Activated naive CD4-positive, alpha-beta T cell (primary cell): ENCODE results near the gene ZNF219.

Experiments used
- DNase-seq, 4 experiments: peaks; one replicate each; lab custom pipeline; 2025; lab: John Stamatoyannopoulos, UW

The ZNF219 gene

DNA sequence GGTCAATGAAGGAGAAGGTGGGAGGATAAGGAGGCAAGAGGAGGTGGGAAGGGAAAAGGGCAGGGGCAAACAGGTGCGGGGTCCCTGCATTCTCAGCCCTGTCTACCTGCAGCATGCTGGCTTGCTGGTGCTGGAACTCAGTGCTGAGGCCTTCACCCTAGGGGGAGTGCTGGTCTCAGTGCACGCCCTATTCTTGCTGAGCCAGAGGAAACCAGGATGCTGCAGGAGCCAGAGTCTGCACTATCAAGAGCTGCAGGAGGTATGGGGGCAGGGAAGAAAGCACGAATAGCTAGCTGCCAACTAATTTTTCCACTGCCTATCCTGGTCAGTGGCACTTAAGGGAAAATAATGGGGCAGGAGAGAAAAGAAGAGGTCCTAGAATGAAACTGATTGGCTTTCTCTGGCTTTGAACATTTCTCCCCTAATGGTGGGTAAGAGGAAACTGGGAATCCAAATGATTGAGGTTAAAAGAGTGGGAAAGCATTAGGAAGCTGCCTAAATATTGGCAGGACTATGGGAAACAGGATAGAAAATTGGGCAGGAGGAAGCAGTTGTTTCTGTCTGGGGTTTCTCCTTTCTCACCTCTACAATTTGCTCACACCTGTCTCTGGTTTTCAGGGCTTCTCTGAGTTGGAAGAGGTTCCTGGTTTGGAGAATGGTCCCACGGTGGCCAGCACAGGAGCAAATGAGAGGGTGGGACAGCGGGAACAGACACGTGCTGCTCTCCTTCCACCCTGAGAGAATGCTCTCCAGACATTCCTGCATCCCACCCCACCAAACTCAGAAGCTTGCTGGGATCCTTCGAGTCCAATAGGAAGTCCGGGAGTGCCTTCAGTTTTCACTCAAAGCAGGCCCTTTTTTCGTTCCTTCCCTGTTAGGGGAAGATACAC lies 4.3 kb upstream of the ZNF219 start:
- no peak for DNase-seq

DNA sequence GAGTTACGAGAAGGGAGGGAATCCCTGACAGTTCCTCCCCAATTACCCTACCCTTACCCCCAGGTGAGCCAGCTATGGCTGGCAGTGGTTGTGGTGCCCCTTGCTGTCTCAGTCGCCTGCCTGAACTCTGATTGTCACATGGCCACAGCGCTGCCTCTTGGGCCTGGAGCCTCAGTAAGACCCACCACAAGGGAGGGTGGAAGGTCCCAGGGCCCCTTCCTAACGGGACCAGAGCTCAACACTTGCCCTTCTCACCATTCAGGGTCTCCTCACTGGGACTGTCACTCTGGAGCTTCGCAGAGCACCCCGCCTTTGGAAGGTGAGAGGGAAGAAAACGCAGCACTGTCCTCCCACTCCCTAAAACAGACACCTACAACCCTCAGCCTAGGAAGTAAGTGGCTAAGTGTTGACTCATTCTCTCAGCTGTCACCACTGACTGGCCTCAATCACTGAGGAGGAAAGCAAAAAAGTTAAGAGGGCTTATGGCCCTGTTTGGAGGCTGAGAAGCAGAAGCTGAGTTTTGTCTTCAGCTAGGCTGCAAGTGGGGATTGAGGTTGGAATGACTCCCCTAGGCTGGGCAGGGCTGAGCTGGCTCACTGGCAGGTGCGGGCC lies 3.5 kb upstream of the ZNF219 start:
- DNase-seq = no peak

DNA sequence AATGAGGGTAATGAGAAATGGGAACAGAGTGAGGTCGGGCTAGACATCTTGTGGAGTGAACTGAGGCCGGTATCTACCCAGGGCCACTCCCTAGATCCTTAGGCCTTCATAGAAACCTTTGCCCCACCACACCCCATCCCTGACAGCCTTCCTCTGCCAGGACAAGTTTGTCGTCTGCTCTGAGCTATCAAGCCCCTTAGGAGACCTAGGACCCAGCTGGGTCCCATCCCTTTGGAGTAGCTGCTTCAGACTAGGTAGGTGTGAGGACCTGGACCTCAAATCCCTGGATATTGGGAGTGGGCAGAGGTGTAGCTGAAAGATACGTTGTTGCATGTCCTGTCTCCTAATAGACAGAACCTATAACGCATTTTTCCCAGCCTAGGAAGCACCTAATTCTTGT lies 2.5 kb upstream of the ZNF219 start, which contains the start of gene TMEM253:
TMEM253 (plus strand) TSS at position 136 of the 400 bp plus-strand sequence. CDS start 278 bp downstream, outside the sequence.
- DNase-seq = no peak

DNA sequence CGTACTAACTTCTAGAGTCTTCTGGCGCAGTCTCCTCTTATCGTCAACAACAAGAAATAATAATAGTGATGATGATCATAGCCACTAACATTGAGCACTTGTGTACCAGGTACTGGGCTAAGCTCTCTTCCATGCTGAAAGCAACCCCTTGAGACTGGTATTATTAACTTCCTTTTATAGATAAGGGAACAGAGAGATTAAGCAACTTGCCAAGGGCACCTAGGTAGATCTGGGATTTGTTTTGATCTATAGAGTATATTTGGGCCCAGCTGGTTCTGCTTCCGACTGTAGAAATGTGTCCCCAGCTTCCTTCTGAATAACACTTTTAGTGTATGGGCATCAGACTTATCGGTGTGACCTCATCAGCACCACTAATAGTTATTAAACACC lies 1.1 kb upstream of the ZNF219 start:
- DNase-seq = no peak

DNA sequence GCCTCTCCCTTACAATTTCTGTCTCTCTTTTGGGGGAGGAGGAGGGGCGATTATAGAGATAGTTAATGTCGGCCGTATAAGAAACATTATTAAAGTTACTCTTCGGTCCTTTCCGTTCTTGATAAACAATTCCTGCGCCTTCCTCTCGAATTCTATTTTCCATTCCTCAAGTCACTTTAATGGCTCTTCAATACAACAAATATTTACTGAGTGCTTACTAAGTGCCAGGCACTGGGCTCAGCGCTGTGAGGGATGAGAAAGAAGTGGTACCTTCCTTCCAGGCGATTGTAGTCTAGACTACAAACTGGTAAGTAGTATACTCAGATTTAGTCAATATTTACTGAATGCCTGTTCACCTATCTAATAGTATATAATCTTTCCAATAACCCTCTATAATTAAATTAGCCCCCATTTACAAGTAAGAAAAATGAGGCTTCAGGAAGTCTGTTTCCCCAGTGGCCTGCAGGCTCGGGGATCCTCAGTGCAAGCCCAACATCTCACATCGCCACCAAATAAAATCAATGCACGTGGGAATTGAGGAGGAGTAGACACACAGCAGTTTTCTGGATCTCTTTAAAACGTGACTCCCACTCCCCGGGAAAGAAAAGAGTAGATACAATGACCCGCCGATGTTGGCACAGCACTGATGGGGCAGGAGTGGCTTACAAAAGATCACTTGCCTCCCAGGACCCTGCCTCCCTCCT lies 589 bp upstream of the ZNF219 start:
- no peak for DNase-seq

DNA sequence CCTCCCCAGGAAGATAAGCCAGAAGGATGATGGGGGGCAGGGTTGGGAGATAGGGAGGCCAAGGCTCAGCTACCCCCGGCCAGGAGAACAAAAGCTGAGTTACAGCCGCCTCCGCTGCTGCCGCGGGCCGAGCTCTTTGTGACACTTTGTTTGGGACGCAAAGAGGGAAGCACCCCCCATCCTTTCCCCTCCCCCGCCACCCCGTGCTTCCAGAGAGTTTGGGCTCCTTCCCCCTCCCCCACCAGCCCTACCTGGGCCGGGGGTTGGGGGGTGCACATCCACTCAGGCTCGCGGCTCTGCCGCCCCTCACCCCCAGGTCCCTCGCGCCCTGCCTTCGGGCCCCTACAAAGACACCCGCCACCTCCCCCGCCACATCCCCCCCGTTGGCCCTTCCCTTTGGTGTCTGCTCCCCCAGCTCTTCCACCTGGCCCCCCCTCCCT lies 799 bp downstream of the ZNF219 start:
- DNase-seq = no peak

DNA sequence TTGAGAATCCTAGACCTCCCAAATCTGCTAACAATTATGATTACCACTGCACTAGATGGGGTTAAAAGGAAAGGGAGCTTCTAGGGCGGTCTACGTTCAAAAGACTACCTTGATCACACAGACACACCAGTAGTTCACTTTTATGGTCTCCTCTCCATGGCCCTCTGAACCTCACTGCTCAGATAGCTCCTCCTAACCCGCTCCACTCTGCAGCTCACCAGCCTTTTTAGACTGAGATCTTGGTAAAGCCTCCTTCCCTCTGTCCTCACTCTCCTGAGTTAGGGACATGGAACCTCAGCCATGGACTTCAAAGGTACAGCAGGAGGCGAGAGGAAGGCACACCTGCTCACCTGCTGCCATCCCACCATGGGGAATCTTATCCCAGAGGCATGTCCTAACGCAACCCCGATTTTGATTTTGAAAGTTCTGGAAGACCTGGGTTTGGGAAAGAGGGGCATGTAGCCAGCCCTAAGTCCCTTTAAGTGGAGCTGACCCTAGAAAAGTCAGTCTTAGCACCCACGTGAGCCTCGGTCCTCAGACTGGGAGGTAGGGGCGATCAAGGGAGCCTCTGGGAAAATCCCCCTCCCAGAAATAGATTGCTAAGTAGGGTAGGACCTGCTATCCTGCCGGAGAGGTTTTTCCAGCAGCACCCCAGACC lies 1.3 kb downstream of the ZNF219 start:
- no peak for DNase-seq

DNA sequence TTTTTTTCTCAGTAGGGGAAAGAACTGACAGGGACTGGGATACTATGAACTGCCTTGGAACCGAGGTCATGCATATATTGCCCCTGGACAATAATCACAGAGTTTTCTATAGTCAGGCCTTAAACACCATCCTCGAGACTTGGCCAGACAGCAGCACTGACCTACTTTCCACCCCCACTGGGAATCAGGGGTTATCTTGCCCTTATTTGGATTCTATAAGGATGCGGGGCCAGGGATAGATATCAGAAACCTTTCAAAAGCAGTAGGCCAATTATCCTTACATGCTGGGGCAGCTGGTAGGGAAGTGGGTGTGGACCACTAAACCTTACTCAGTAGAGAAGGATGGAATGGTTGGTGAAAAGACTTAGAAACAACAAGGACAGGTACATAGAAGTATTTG lies 2.0 kb downstream of the ZNF219 start:
- no peak for DNase-seq

DNA sequence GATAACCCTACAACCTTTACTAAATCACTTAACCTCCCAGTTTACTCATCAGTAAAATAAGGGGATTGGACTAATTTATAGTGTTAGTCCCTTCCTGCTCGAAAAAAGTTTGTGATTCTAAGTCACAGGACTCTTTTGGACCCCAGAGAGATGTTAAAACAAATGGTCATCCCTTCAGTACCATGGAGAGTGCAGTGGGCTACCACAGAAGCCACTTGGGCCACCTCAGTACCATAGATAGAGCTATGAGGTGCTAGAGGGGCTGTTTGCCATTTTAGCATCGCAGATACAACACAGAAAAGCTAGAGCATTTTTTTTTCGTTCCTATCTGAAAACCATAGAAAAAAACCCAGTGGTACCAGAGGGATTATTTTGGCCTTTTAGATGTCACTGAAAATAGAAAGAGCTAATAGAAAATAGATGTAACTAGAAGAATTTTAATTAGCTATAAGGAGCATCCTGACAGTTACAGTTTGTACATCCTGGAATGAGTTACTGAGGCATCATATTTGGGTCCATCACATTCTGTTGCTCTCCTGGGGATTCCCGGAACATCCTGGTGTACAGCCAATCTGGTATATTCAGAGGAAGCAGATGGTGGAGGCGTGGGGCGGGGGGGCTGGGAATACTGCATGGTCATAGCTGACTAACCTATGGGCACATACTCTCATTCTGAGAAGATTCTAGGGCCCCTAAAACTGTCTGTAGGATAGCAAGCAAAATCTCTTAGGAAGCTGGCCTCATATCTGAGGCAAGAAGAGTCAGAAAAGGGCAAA lies 2.8 kb downstream of the ZNF219 start:
- no peak for DNase-seq

DNA sequence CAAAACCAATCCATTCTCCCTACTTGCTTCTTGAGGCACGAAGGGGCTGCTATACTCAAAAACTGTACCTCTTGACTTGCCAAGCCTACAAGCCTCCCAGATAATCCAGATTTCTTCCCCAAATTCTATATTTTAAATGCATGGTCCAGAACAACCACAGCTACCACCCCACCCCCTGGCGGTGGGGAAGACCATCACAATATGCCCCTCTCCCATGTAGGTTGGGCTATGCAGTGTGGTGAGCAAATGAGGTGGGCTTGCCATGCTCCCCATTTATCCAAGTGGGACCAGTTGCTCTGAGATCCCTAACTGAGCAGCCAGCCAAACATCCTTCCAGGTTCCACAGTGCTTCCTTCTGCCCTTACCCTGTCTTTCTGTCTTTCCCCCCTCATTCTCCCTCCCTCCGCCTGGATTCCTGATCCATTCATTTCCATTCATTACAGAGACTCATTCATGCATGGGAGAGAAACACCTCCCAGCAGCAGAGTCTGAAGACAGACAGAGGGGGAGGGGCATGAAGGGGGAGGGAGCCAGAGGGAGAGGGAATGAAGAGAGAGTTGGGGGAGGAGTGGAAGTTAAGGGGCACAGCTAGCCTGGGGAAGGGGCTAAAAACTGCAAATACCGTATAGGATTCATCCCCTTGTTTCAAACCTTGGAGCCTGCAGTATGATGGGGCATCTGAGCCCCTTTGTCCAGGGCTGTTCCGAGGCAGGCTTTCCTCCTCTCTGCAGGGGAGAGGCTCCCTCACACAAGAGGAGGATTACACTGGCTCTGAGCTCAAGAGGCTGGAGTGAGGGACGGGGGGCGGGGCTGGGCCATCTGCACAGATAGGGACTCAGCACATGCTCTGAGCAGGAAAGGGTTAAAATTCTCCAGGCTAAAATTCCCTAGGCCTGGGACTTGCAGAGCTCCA lies 4.4 kb downstream of the ZNF219 start:
- DNase-seq = no peak

DNA sequence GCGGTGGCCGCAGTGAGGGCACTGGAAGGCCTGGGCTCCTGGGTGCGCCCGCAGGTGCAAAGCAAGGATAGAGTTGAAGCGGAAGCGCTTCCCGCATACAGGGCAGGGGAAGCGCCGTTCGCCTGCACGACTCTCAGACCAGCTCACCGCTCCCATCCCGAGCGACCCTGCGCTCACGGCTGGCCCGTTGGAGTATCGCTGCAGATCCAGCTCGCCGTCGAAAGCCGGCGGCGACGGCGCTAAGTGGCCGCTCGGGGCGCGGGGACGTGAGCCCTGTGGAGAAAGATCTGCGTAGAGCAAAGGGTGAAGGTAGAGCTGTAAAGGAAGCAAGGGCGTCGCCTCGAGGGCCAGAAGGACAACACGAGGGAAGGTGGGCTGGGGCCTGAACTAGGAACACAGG lies 5.4 kb downstream of the ZNF219 start:
- DNase-seq = no peak

DNA sequence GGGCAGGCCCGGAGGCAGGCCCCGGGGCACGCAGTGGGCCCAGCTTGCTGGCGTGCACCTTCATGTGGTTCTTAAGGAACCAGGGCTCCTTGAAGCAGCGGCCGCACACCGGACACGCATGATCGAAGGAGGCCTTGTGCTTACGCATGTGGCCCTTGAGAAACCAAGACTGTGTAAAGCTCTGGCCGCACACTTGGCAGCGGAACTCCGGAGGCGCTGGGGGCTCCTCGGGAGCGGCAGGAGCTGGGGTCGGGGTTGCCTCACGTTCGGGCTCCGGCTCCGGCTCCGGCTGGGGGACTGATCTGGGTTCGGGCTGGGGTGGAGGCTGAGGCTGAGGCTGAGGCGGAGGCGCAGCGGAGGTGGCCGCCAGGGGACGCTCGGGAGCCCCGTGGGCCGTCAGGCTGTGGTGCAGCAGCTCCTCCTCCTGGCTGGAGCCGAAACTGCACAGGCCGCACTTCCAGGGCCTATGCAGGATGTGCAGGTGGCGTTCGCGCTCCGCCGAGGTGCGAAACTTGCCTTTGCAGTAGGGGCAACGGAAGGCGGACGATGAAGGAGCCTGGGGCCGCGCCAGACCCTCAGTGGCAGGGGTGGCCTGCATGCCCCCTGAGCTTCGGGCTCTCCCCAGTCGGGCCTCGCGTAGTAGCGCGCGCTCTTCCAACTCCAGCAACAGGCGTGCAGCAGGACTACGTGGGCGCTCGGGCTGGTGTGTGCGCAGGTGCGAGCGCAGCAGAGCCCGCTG lies 6.0 kb downstream of the ZNF219 start:
- DNase-seq = peak; percentile 79 to 94 (median 94)

DNA sequence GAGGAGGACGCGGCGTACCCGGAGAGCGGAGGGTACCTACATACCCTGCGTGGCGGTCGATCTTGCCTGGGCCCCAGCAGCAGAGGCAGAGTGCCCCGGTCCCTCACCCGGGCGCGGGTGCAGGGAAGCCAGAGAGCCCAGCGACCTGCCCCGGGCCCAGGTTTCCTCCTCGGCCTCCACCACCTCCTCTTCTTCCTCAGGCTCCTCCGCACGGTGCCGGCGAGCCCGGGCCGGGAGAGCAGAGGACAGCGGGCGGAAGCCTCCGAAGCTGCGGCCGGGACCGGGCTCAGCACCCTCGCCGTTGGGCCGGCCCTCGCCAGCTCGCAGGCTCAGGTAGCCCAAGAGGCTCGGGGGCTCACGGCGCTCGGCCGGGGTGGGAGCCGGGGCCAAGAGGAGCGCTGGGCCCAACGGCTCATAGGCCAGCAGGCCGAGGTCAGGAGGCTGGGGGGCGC lies 6.6 kb downstream of the ZNF219 start:
- DNase-seq = no peak

DNA sequence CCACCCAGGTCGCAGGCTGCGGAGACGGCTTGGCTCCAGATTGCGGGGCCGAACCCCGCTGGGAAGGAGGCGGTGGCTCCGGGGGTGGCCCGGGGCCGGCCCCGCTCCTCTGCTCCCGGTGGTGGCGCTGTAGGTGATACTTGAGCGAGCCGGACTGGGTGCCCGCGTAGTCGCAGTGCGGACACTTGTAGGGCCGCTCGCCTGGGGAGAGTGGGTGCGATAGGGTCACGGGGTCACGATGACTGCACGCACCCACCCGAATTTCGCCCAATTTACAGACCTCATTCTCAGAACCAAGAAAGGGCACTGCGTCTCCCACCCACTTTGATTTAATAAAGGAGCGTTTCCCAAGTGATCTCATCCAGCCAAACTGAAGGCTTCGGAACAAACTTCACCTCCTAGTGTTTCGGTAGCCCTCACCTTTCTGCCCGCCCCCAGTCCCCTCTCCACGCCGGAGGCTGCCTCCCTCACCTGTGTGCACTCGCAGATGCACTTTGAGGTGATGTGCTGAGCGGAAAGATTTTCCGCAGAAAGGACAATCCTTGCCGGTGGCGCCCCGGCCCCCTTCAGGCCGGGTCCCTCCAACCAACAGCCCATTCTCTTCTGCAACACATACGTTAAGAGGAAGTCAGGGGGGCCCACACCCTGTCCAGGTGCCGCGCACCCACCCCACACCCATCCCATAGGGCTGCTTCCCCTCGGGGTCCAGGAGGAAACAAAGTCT lies 7.4 kb downstream of the ZNF219 start:
- DNase-seq = no peak

DNA sequence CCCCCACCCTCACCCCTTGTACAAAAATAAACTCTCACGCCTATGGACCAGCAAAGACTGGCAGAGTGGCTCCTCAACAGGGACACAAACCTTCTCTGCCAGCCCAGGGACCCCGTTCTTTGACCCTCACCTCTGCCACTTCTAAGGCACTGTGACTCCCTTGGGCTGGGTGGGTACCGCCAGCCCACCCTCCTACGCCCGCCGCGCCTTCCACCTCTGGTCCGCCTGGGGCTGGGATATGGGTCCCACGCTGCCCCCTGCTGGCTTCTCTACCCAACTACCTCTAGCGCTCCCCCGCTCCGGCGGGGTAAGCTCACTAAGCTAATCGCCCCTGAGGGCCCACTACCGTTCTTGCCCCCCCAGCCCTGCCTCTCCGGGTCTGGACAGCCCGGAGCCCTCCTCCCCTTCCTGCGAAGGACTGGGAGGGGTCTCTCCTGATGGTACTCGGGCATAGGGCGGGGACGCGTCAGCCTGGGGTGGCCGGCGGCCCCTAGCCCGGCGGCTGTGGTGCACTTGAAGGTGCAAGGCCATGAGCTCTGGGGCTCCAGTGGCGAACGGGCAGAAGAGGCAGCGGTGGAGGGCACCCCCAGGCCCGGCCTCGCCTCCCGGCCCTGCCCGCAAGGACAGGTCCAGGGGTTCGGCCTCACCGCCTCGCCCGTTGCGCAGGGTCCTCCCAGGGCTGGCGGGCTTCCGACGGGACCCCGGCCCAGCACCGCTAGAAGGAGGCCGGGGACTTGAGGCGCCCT lies 8.1 kb downstream of the ZNF219 start:
- DNase-seq = no peak

DNA sequence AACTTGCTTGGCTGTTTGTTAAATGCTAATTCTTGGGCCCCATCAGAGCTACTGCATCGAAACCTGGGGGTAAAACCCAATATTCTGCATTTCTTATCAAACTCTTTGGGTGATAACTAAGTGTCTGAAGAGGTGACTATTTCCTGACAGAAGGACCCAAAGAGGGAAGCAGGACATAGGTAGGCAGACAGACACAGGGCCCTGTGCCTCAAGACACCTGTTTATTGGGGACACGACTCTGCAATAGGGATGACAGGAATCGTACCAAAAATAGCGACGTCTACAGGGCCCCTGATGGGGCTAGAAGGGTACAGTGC lies 8.6 kb downstream of the ZNF219 start:
- DNase-seq = no peak

DNA sequence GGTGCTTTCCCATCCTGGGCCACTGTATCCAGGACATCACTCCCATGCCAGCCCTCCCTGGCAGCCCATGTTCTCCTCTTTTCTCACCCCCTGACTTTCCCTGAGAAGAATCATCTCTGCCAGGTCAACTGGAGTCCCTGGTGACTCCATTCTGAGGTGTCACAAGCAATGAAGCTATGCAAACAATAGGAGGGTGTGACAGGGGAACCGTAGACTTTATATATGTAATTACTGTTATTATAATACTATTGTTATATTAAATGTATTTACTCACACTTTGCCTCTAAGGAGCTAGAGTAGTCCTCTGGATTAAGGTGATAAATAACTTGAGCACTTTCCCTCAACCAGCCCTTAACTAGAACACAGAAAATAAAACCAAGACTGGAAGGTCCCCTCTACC lies 9.2 kb downstream of the ZNF219 start:
- no peak for DNase-seq

DNA sequence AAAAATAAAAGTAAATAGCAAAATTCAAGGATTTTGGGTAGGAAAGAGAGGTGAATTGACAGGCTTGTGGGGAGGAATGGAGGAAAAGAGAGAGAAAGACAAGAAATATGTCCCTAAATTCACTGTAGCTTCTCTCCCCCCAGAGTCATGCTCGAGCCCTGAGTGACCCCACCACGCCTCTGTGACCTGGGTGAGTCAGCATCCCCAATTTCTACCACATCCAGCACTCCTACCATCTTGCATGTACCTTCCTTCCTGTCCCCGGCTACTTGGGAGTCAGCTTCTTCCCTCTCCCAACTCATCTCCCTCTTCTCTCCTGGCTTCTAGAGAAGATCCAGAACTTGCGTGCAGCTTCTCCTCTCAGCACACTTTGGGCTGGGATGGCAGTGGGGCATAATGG lies 9.8 kb downstream of the ZNF219 start:
- DNase-seq = no peak
